ENCODE results near the gene TTLL7.

DNA sequence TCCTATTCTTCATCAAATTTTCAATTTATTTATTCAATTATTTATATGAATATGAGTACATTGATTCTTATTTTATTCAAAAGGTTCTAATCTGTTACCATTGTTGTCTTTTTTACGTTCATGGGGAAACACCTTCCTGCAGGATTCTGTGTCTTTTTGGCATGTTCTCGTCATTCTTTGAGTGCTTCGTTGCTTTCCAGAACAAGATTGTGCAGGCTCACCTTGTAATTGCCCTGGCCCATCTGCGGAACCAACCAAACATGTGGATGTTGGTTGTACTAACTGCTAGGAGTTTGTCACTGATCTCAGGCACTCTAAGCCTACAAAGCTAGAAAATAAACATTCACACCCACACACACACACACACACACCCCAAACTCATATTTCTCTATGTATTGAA, 182.1 kb downstream of the TTLL7 start:
- TF ChIP-seq, protein P1, sequence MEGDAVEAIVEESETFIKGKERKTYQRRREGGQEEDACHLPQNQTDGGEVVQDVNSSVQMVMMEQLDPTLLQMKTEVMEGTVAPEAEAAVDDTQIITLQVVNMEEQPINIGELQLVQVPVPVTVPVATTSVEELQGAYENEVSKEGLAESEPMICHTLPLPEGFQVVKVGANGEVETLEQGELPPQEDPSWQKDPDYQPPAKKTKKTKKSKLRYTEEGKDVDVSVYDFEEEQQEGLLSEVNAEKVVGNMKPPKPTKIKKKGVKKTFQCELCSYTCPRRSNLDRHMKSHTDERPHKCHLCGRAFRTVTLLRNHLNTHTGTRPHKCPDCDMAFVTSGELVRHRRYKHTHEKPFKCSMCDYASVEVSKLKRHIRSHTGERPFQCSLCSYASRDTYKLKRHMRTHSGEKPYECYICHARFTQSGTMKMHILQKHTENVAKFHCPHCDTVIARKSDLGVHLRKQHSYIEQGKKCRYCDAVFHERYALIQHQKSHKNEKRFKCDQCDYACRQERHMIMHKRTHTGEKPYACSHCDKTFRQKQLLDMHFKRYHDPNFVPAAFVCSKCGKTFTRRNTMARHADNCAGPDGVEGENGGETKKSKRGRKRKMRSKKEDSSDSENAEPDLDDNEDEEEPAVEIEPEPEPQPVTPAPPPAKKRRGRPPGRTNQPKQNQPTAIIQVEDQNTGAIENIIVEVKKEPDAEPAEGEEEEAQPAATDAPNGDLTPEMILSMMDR (IDR thresholded peaks at IDR 0.05 in 8 of 11, conservative IDR thresholded peaks at IDR 0.05 in 3 of 11) = no peak
- TF ChIP-seq POLR2AphosphoS5 (IDR thresholded peaks at IDR 0.05) (no peak), POLR2A (IDR thresholded peaks at IDR 0.05) (no peak)
